Mesenchymal stem cell (in vitro differentiated cells and primary cell): ENCODE measurements around the gene COG8.

Experiments
- DNase-seq: peaks from one replicate; pipeline ENCODE4 v3.0.0-alpha.2; 2013
- H2AFZ ChIP-seq: one replicate; pipeline ENCODE4 v1.6.1; 2013; ENCODE audit warnings: low read depth, mild to moderate bottlenecking, control low read depth, inconsistent platforms, low read length, moderate library complexity
- H2AK5ac ChIP-seq: 2 replicates; pipeline ENCODE4 v1.6.1; 2013; ENCODE audit warnings: low read length, moderate library complexity, mild to moderate bottlenecking, inconsistent platforms; ENCODE audit not compliant: severe bottlenecking
- H2BK120ac ChIP-seq: one replicate; pipeline ENCODE4 v1.6.1; 2013; ENCODE audit warnings: low read depth, mild to moderate bottlenecking, inconsistent platforms, low read length, moderate library complexity
- H2BK12ac ChIP-seq, 2 experiments: one replicate each; pipeline ENCODE4 v1.6.1; 2013; ENCODE audit warnings: inconsistent platforms in 2 of 2, low read length in 2 of 2, mild to moderate bottlenecking in 2 of 2, moderate library complexity in 2 of 2, control low read depth in 1 of 2
- H2BK15ac ChIP-seq: one replicate; pipeline ENCODE4 v1.6.1; 2013; ENCODE audit warnings: mild to moderate bottlenecking, low read depth, inconsistent platforms; ENCODE audit not compliant: poor library complexity, severe bottlenecking
- H2BK5ac ChIP-seq: 2 replicates; pipeline ENCODE4 v1.6.1; 2013; ENCODE audit warnings: low read depth, mild to moderate bottlenecking, low read length, control low read depth, inconsistent platforms; ENCODE audit not compliant: poor library complexity, severe bottlenecking
- H3K14ac ChIP-seq, 2 experiments: one replicate each; pipeline ENCODE4 v1.6.1; 2013; ENCODE audit warnings: inconsistent platforms in 2 of 2, low read length in 2 of 2, control low read depth in 1 of 2, mild to moderate bottlenecking in 1 of 2, moderate library complexity in 1 of 2
- H3K18ac ChIP-seq, 2 experiments: one replicate each; pipeline ENCODE4 v1.6.1; 2013; ENCODE audit warnings: inconsistent platforms in 2 of 2, low read length in 2 of 2, control low read depth in 1 of 2, low read depth in 1 of 2, mild to moderate bottlenecking in 1 of 2
- H3K23ac ChIP-seq, 2 experiments: one replicate each; pipeline ENCODE4 v1.6.1; 2013; ENCODE audit warnings: inconsistent platforms in 2 of 2, low read length in 2 of 2, mild to moderate bottlenecking in 2 of 2, moderate library complexity in 2 of 2, control low read depth in 1 of 2
- H3K27ac ChIP-seq: 2 replicates; pipeline ENCODE4 v1.5.1; 2013; ENCODE audit warnings: mild to moderate bottlenecking, moderate library complexity, low read length, control low read depth, inconsistent platforms; ENCODE audit not compliant: poor library complexity, severe bottlenecking
- H3K27me3 ChIP-seq, 2 experiments: 2 replicates each; pipeline versions ENCODE4 v1.6.1 to v1.7.0; 2013; ENCODE audit warnings: low read length in 2 of 2, mild to moderate bottlenecking in 2 of 2, moderate library complexity in 2 of 2, control low read depth in 1 of 2, inconsistent platforms in 1 of 2; ENCODE audit not compliant: control insufficient read depth in 1 of 2, insufficient read depth in 1 of 2
- H3K36me3 ChIP-seq, 2 experiments: 2 replicates each; pipeline versions ENCODE4 v1.6.1 to v1.7.0; 2013; ENCODE audit warnings: low read length in 2 of 2, control low read depth in 1 of 2, inconsistent platforms in 1 of 2, low read depth in 1 of 2, mild to moderate bottlenecking in 1 of 2; ENCODE audit not compliant: insufficient read depth in 2 of 2, control insufficient read depth in 1 of 2
- H3K4ac ChIP-seq, 2 experiments: one replicate each; pipeline ENCODE4 v1.6.1; 2013; ENCODE audit warnings: inconsistent platforms in 2 of 2, low read length in 2 of 2, mild to moderate bottlenecking in 2 of 2, moderate library complexity in 2 of 2, control low read depth in 1 of 2, low read depth in 1 of 2
- H3K4me1 ChIP-seq: 2 replicates; pipeline ENCODE4 v1.6.1; 2013; ENCODE audit warnings: low read depth, low read length, control low read depth; ENCODE audit not compliant: control insufficient read depth, insufficient read depth
- H3K4me2 ChIP-seq: 2 replicates; pipeline ENCODE4 v1.6.1; 2013; ENCODE audit warnings: low read length, mild to moderate bottlenecking, inconsistent platforms; ENCODE audit not compliant: poor library complexity, severe bottlenecking
- H3K4me3 ChIP-seq, 2 experiments: 2 replicates each; pipeline versions ENCODE4 v1.5.1 to v1.7.0; 2013; ENCODE audit warnings: low read length in 2 of 2, mild to moderate bottlenecking in 2 of 2, control low read depth in 1 of 2, low read depth in 1 of 2; ENCODE audit not compliant: insufficient read depth in 1 of 2
- H3K79me1 ChIP-seq: replicated peaks from 2 replicates; pipeline ENCODE4 v1.6.1; 2013; ENCODE audit warnings: mild to moderate bottlenecking, control low read depth, low read length, inconsistent platforms; ENCODE audit not compliant: poor library complexity, severe bottlenecking
- H3K9ac ChIP-seq: 2 replicates; pipeline ENCODE4 v1.7.0; 2013; ENCODE audit warnings: mild to moderate bottlenecking, low read length, moderate library complexity
- H3K9me3 ChIP-seq: 2 replicates; pipeline ENCODE4 v1.7.0; 2013; ENCODE audit warnings: mild to moderate bottlenecking, low read length; ENCODE audit not compliant: control insufficient read depth
- H4K8ac ChIP-seq: one replicate; pipeline ENCODE4 v1.6.1; 2013; ENCODE audit warnings: inconsistent platforms, mild to moderate bottlenecking, low read length, moderate library complexity
- H4K91ac ChIP-seq: one replicate; pipeline ENCODE4 v1.6.1; 2013; ENCODE audit warnings: mild to moderate bottlenecking, low read length, inconsistent platforms
- WGBS: methylation state at CpG from one replicate; pipeline ENCODE4 v1.1.7; 2013; ENCODE audit warnings: mixed read lengths; 5-methylcytosine and 5-hydroxymethylcytosine counted together

The COG8 gene

DNA sequence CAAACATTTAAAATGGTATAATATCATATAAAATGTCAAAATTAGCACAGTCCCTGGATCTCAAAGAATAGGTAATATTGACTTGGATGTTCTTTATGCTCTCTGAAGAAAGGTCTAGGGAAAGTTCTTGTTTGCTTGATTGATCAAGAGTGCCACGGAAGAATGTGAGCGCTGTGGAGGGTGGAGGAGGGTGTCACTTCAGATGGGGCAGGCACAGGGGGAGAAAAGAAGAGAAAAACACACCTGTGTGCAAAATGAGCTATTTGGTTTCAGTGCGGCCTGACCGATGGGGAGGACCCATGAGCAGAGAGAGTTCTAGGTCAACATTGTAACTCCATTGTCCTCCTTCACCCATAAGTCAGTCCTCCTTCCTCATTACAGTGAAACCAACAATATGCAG, 37.1 kb downstream of the COG8 start:
- H2AFZ ChIP-seq = no peak overlapping the region
- no peak overlapping the region for H3K14ac ChIP-seq
- no peak overlapping the region for H3K23ac ChIP-seq
- no peak for DNase-seq
- no peaks in the 10 kb centered on the region for H3K27me3 ChIP-seq
- H2AK5ac ChIP-seq = no peak overlapping the region
- H2BK120ac ChIP-seq = no peak overlapping the region
- no peak overlapping the region for H2BK12ac ChIP-seq
- H4K91ac ChIP-seq = no peak overlapping the region
- H4K8ac ChIP-seq = no peak overlapping the region
- peaks cover 15 to 73% of the 10 kb centered on the region in 2 experiments for H3K36me3 ChIP-seq
- H3K4ac ChIP-seq = no peak overlapping the region
- no peak overlapping the region for H3K4me2 ChIP-seq
- H3K9ac ChIP-seq = no peak overlapping the region
- peaks cover 4% of the 10 kb centered on the region for H3K4me1 ChIP-seq
- no peak overlapping the region for H3K4me3 ChIP-seq
- 89% methylated on average over 4 of the region's 4 CpGs for WGBS
- H3K79me1 ChIP-seq = peaks cover 2% of the 10 kb centered on the region
- H3K27ac ChIP-seq = no peak overlapping the region
- no peaks in the 10 kb centered on the region for H3K9me3 ChIP-seq
- no peak overlapping the region for H2BK5ac ChIP-seq
- H3K18ac ChIP-seq = no peak overlapping the region
- no peak overlapping the region for H2BK15ac ChIP-seq

DNA sequence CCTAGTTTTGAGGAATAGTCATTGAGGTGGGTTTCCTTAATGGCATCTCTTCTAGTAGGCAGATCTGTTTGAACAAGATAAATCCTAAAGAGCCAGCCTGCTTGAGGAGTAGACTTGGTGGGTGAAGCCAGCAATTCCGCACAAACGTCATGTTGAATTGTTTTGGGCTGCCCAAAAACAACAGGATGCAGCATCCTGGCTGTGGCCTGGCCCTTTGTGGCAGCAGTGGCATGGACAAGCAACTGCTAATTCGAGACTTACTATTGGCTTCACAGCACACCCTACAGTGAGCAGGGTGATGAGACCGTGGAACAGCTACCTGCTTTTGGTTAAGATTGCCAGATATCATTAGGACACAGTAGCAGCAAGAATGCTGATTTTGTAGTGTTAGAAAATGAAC, 37.5 kb downstream of the COG8 start:
- Histone ChIP-seq H2AK5ac (no peak overlapping the region), H3K9ac (no peak overlapping the region)

DNA sequence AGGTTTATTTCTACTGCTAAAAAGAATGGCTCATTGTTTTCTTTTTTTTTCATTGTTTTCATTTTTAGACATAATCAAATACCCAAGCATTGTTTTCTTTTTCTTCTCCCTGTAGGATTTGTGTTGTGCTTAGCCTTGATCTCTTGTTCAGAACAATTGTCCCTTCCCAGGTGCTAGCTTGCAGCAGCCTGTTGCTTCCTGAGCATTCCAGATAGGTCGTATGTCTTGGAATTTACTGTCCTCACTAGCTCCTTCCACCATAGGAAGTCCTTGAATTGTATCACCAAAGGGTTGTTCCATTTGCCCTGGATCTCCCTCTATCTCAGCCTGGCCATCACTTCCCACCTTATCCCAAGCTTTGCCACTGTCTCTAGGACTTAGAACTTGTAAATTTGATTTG, 38.2 kb downstream of the COG8 start:
- Histone ChIP-seq H3K36me3 (peaks cover 15 to 68% of the 10 kb centered on the region in 2 experiments), H3K4ac (no peak overlapping the region), H2BK12ac (no peak overlapping the region), H3K18ac (no peak overlapping the region), H2BK120ac (no peak overlapping the region), H2BK5ac (no peak overlapping the region), H3K4me2 (no peak overlapping the region), H4K91ac (no peak overlapping the region), H3K14ac (no peak overlapping the region), H3K79me1 (peaks cover 2% of the 10 kb centered on the region), H2AFZ (no peak overlapping the region), H2BK15ac (no peak overlapping the region), H3K4me3 (no peak overlapping the region), H3K27ac (no peak overlapping the region), H3K23ac (no peak overlapping the region), H4K8ac (no peak overlapping the region), H3K27me3 (no peaks in the 10 kb centered on the region), H2AK5ac (no peak overlapping the region), H3K4me1 (peaks cover 4% of the 10 kb centered on the region), H3K9ac (no peak overlapping the region), H3K9me3 (no peaks in the 10 kb centered on the region)
- no peak for DNase-seq
- 100% methylated on average over 1 of the region's 1 CpG for WGBS

More for the DNA sequence above, 37.5 kb downstream of the COG8 start:
- Histone ChIP-seq H2BK15ac (no peak overlapping the region), H3K18ac (no peak overlapping the region), H2AFZ (no peak overlapping the region), H3K14ac (no peak overlapping the region), H3K4ac (no peak overlapping the region), H3K9me3 (no peaks in the 10 kb centered on the region), H4K8ac (no peak overlapping the region), H2BK120ac (no peak overlapping the region), H3K4me3 (no peak overlapping the region), H4K91ac (no peak overlapping the region), H3K23ac (no peak overlapping the region), H3K4me1 (peaks cover 4% of the 10 kb centered on the region), H3K4me2 (no peak overlapping the region), H3K27me3 (no peaks in the 10 kb centered on the region), H3K36me3 (peaks cover 15 to 69% of the 10 kb centered on the region in 2 experiments), H3K79me1 (peaks cover 2% of the 10 kb centered on the region), H2BK5ac (no peak overlapping the region), H2BK12ac (no peak overlapping the region), H3K27ac (no peak overlapping the region)
- 96% methylated on average over 4 of the region's 4 CpGs for WGBS
- DNase-seq = no peak

DNA sequence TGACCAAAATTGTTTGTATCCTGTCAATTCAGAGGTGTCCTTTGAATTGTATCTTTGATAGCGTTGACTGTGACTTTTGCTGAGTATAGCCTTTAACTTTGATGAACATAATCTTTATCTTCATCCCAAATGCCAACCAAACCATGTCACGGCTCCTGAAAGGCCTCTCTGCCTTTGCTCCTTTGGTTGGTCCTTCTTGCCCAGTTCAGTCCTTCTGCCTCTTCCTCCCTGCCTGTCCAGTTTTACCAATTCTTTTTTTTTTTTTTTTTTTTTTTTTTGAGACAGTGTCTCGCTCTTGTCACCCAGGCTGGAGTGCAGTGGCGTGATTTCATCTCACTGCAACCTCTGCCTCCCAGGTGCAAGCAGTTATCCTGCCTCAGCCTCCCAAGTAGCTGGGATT, 41.1 kb downstream of the COG8 start:
- WGBS = 96% methylated on average over 2 of the region's 4 CpGs
- Histone ChIP-seq H3K23ac (no peak overlapping the region), H2BK5ac (no peak overlapping the region), H2BK12ac (no peak overlapping the region), H3K9ac (no peak overlapping the region), H3K4me2 (no peak overlapping the region), H2AFZ (no peak overlapping the region), H3K79me1 (peaks cover 2% of the 10 kb centered on the region), H2BK15ac (no peak overlapping the region), H3K36me3 (peaks cover 15 to 49% of the 10 kb centered on the region in 2 experiments), H3K9me3 (no peaks in the 10 kb centered on the region), H3K4me1 (peaks cover 5% of the 10 kb centered on the region), H3K4ac (no peak overlapping the region), H4K8ac (no peak overlapping the region), H3K27me3 (no peaks in the 10 kb centered on the region), H3K4me3 (no peak overlapping the region), H3K27ac (no peak overlapping the region), H3K18ac (no peak overlapping the region), H3K14ac (no peak overlapping the region), H2AK5ac (no peak overlapping the region), H4K91ac (no peak overlapping the region), H2BK120ac (no peak overlapping the region)
- no peak for DNase-seq
